ENCODE measurements around the gene GFOD1. TPM values are rescaled to one million over a fixed set of nuclear protein-coding genes. Genes with fewer than 3 reads are reported as not detected.

The GFOD1 gene
- total and polyA plus RNA-seq, 10 of the 15 experiments (the other 5 are each of a cell fraction or from before 2014, with no cell fraction given), result 6.5 to 41.4 (median 16.0) TPM

DNA sequence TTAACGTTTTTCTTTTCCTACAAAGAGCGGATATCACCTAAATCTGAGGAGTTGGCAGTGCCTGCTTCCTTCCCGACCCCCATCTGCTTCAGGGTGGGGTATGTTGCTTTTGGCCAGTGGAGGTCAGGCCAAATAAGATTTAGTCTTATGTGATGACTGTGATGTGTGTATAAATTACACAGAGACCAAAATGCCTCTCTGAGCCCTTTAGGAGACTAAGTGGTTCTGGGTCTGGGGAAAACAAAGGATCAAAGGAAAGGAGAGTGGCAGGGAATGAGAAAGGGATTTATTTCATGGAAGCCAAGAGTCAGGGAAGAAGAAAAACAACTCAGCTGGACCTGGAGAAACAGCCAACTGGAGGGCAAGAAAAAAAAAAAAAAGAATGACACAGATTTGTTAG, 120.0 kb downstream of the GFOD1 start:
- FAIRE-seq (no peak), DNase-seq (ENCODE audit: low read depth, low spot score) (no peak), ATAC-seq (no peak)
- in situ Hi-C loops (cut with MboI) (no loop called here), intact Hi-C loops (cut with micrococcal nuclease; ENCODE audit: unreplicated experiment) (no loop called here)
- Histone ChIP-seq H2AFZ (ENCODE audit: control insufficient read depth, low read depth, low read length) (no peak overlapping the region), H3K9ac (ENCODE audit: control insufficient read depth, insufficient read depth, low read length) (no peak overlapping the region), H3K4me2 (ENCODE audit: control insufficient read depth, insufficient read depth) (no peak overlapping the region), H3K27me3 (replicated peaks in 1 of 2; ENCODE audit: control insufficient read depth in 2 of 2, insufficient read depth in 2 of 2, low read length in 1 of 2) (no peaks in the 10 kb centered on the region), H3K79me2 (ENCODE audit: control insufficient read depth, insufficient read depth, low read length) (no peaks in the 10 kb centered on the region), H3K4me1 (ENCODE audit: control insufficient read depth, insufficient read depth, low read length) (no peaks in the 10 kb centered on the region), H3K27ac (ENCODE audit: control insufficient read depth, insufficient read depth) (no peak overlapping the region), H3K9me3 (replicated peaks; ENCODE audit: control insufficient read depth, insufficient read depth, low read length) (no peaks in the 10 kb centered on the region), H4K20me1 (ENCODE audit: control insufficient read depth, insufficient read depth) (no peaks in the 10 kb centered on the region), H3K4me3 (no peak overlapping the region), H3K36me3 (ENCODE audit: control insufficient read depth in 2 of 2, insufficient read depth in 2 of 2, low read length in 1 of 2) (peaks cover 14 to 22% of the 10 kb centered on the region in 2 experiments)
- TF ChIP-seq RB1 (IDR thresholded peaks at IDR 0.05; ENCODE audit: borderline replicate concordance) (no peak), MYB (IDR thresholded peaks at IDR 0.05; ENCODE audit: borderline replicate concordance, low read depth, low read length) (no peak), STAT3 (IDR thresholded peaks at IDR 0.05; ENCODE audit: low read depth, low read length) (no peak), NR2F1 (conservative IDR thresholded peaks at IDR 0.05) (no peak)
- SMC1A ChIA-PET (ENCODE audit: uncharacterized antibody, unreplicated experiment), result interaction anchor here (0.6 to 1.4 kb wide), 4 partner anchors 13 to 76 kb away, joined by 3 to 7 read pairs (median 4); no protein-coding TSS in a partner anchor
- BruUV-seq (replicated peaks), result no TSS peak
- CTCF ChIA-PET, result interaction anchor here (0.7 to 0.9 kb wide), 3 partner anchors 8 to 12 kb away, joined by 3 read pairs; no protein-coding TSS in a partner anchor
- RAD21 ChIA-PET (ENCODE audit: unreplicated experiment), result interaction anchor here (1.2 to 1.5 kb wide), 2 partner anchors 10 to 61 kb away, joined by 4 read pairs; no protein-coding TSS in a partner anchor
- POLR2A ChIA-PET, result interaction anchor here (0.7 to 1.4 kb wide), 2 partner anchors 8 to 64 kb away, joined by 3 read pairs; no protein-coding TSS in a partner anchor
- WGBS (ENCODE audit: insufficient coverage, insufficient replicate concordance, low lambda C conversion rate, missing lambda C conversion rate), result 66% methylated on average over 3 of the region's 3 CpGs

DNA sequence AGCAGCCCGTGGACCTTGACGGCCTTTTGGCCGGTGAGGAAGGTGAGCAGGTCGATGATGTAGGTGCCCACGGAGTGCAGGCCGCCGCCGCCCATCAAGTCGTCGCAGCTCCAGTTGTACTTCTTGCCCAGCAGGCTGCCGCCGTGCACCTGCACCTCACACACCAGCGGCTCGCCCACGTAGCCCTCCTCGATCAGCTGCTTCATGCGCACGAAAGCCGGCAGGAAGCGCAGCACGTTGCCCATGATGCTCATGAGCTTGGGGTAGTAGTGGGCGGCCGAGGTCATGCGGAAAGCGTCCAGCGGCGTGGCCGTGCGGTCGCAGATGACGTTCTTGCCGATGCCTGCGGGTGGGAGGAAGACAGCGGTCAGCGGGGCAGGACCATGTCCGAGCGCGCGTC, 122.1 kb downstream of the GFOD1 start:
- DNase-seq (ENCODE audit: low read depth, low spot score), result no peak
- H2AFZ ChIP-seq (ENCODE audit: control insufficient read depth, low read depth, low read length), result no peak overlapping the region
- SMC1A ChIA-PET (ENCODE audit: uncharacterized antibody, unreplicated experiment), result no interaction called here
- no peak for ATAC-seq
- H3K4me1 ChIP-seq (ENCODE audit: control insufficient read depth, insufficient read depth, low read length), result no peaks in the 10 kb centered on the region; the same call in 1 of the 2 replicates
- H3K4me2 ChIP-seq (ENCODE audit: control insufficient read depth, insufficient read depth), result no peak overlapping the region
- no peak for FAIRE-seq
- H3K36me3 ChIP-seq (ENCODE audit: control insufficient read depth in 2 of 2, insufficient read depth in 2 of 2, low read length in 1 of 2), result peaks cover 14 to 20% of the 10 kb centered on the region in 2 experiments
- 98% methylated on average over 37 of the region's 39 CpGs for WGBS (ENCODE audit: insufficient coverage, insufficient replicate concordance, low lambda C conversion rate, missing lambda C conversion rate)
- H4K20me1 ChIP-seq (ENCODE audit: control insufficient read depth, insufficient read depth), result no peaks in the 10 kb centered on the region
- intact Hi-C loops (cut with micrococcal nuclease; ENCODE audit: unreplicated experiment), result no loop called here
- CTCF ChIA-PET, result no interaction called here
- no peak overlapping the region for H3K9ac ChIP-seq (ENCODE audit: control insufficient read depth, insufficient read depth, low read length)
- H3K27ac ChIP-seq (ENCODE audit: control insufficient read depth, insufficient read depth), result no peak overlapping the region
- BruUV-seq (replicated peaks), result no TSS peak
- RAD21 ChIA-PET (ENCODE audit: unreplicated experiment), result no interaction called here
- H3K79me2 ChIP-seq (ENCODE audit: control insufficient read depth, insufficient read depth, low read length), result no peaks in the 10 kb centered on the region
- H3K9me3 ChIP-seq (replicated peaks; ENCODE audit: control insufficient read depth, insufficient read depth, low read length), result no peaks in the 10 kb centered on the region
- POLR2A ChIA-PET, result no interaction called here
- no peak overlapping the region for H3K4me3 ChIP-seq
- in situ Hi-C loops (cut with MboI), result no loop called here
- no peaks in the 10 kb centered on the region for H3K27me3 ChIP-seq (replicated peaks in 1 of 2; ENCODE audit: control insufficient read depth in 2 of 2, insufficient read depth in 2 of 2, low read length in 1 of 2)
- TF ChIP-seq HCFC1 (IDR thresholded peaks at IDR 0.05; ENCODE audit: low read length) (no peak), YY1 (IDR thresholded peaks at IDR 0.05; ENCODE audit: low read depth, low read length) (no peak), ZNF24 (IDR thresholded peaks at IDR 0.05) (no peak), NFIC (IDR thresholded peaks at IDR 0.05; ENCODE audit: low read depth, low read length) (no peak), REST (IDR thresholded peaks at IDR 0.05; ENCODE audit: low read depth, low read length) (no peak), ZNF622 (IDR thresholded peaks at IDR 0.05) (no peak), NRF1 (conservative IDR thresholded peaks at IDR 0.05; ENCODE audit: low read depth, low read length) (no peak), SMAD5 (IDR thresholded peaks at IDR 0.05; ENCODE audit: low read depth) (no peak), SIX5 (IDR thresholded peaks at IDR 0.05; ENCODE audit: low read depth, low read length, severe bottlenecking) (no peak)
- TF ChIP-seq, protein P1, sequence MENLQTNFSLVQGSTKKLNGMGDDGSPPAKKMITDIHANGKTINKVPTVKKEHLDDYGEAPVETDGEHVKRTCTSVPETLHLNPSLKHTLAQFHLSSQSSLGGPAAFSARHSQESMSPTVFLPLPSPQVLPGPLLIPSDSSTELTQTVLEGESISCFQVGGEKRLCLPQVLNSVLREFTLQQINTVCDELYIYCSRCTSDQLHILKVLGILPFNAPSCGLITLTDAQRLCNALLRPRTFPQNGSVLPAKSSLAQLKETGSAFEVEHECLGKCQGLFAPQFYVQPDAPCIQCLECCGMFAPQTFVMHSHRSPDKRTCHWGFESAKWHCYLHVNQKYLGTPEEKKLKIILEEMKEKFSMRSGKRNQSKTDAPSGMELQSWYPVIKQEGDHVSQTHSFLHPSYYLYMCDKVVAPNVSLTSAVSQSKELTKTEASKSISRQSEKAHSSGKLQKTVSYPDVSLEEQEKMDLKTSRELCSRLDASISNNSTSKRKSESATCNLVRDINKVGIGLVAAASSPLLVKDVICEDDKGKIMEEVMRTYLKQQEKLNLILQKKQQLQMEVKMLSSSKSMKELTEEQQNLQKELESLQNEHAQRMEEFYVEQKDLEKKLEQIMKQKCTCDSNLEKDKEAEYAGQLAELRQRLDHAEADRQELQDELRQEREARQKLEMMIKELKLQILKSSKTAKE (IDR thresholded peaks at IDR 0.05; ENCODE audit: low read depth, poor library complexity, severe bottlenecking), result no peak

Measured in GM12878 (cell line).